Esophagus squamous epithelium (tissue), 4 donors: ENCODE data around the gene DNAJC30.

Source experiments
- CTCF ChIP-seq, 6 experiments: fragments of 450-650 bp in 4 of 6; fragments of 200-600 bp in 2 of 6; sonication (generic) in 2 of 6; IDR thresholded peaks; one replicate each; pipeline ENCODE4 v1.5.1; 2016 to 2019; ENCODE audit warnings: antibody characterized with exemption in 6 of 6, mild to moderate bottlenecking in 4 of 6, moderate library complexity in 4 of 6
- POLR2A ChIP-seq, 4 donors: fragments of 450-650 bp; IDR thresholded peaks; one replicate each; pipeline ENCODE4 v1.6.1; 2017; ENCODE audit warnings: antibody characterized with exemption in 4 of 4, mild to moderate bottlenecking in 4 of 4, moderate library complexity in 3 of 4

- TF ChIP-seq CTCF (IDR thresholded peaks at IDR 0.05): no peak
- no peak for TF ChIP-seq POLR2A (IDR thresholded peaks at IDR 0.05)
Measured at GRCh38 chr7:73702226-73702625, 19.0 kb upstream of the DNAJC30 start.
